H1 (cell line): Measurements from ENCODE around the gene ACTR3C. TPM values are rescaled to one million over a fixed set of nuclear protein-coding genes. Genes with fewer than 3 reads are reported as not detected.

Experiments used
- CTCF ChIA-PET: fragments of 300-600 bp; sonication (Branson Sonifier 250); formaldehyde crosslinking; loops from one replicate; lab custom pipeline; 2021; ENCODE audit not compliant: partially characterized antibody; lab: Charles Lee
- POLR2A ChIA-PET: fragments of 300-600 bp; sonication (Branson Sonifier 250); formaldehyde crosslinking; loops from one replicate; lab custom pipeline; 2021; ENCODE audit warnings: inconsistent platforms; ENCODE audit not compliant: partially characterized antibody; lab: Charles Lee
- DNase-seq, 2 experiments: peaks; one replicate each; pipeline versions ENCODE4 v3.0.0 to v3.0.0-alpha.2; 2010 to 2022; ENCODE audit warnings: low spot score in 2 of 2, low read depth in 1 of 2, mixed read lengths in 1 of 2
- FAIRE-seq: peaks from 2 replicates; lab custom pipeline; 2011; peaks lifted over from hg19 to GRCh38; lab: Jason Lieb, UNC
- H2AFZ ChIP-seq: 2 replicates; pipeline ENCODE4 v1.8.1; 2012; ENCODE audit warnings: low read length, inconsistent platforms
- H2AK5ac ChIP-seq: 2 replicates; pipeline ENCODE4 v1.6.1; 2013; ENCODE audit warnings: low read depth, low read length
- H2BK120ac ChIP-seq: replicated peaks from 2 replicates; pipeline ENCODE3; 2013; ENCODE audit warnings: low read depth, low read length, inconsistent platforms
- H2BK12ac ChIP-seq: 2 replicates; pipeline ENCODE4 v1.6.1; 2013; ENCODE audit warnings: low read depth, low read length
- H2BK15ac ChIP-seq: 2 replicates; pipeline ENCODE4 v1.6.1; 2013; ENCODE audit warnings: low read length
- H2BK20ac ChIP-seq: 2 replicates; pipeline ENCODE4 v1.6.1; 2013; ENCODE audit warnings: low read length
- H2BK5ac ChIP-seq: 2 replicates; pipeline ENCODE4 v1.6.1; 2013; ENCODE audit warnings: low read depth, low read length
- H3K14ac ChIP-seq: 2 replicates; pipeline ENCODE4 v1.6.1; 2013; ENCODE audit warnings: inconsistent platforms; ENCODE audit not compliant: insufficient read length
- H3K18ac ChIP-seq: 2 replicates; pipeline ENCODE4 v1.6.1; 2013; ENCODE audit warnings: low read length; ENCODE audit errors: extremely low read depth
- H3K23ac ChIP-seq: 2 replicates; pipeline ENCODE4 v1.6.1; 2013; ENCODE audit warnings: inconsistent platforms; ENCODE audit not compliant: insufficient read length
- H3K23me2 ChIP-seq: 2 replicates; pipeline ENCODE4 v1.6.1; 2013; ENCODE audit warnings: low read depth, low read length
- H3K27ac ChIP-seq: 2 replicates; pipeline ENCODE4 v1.6.1; 2011; ENCODE audit warnings: low read depth, low read length, inconsistent platforms
- H3K27me3 ChIP-seq, 4 experiments: replicated peaks in 1 of 4; 1 replicate in 1 of 4; 2 replicates in 3 of 4; pipeline versions ENCODE4 v1.6.1 to v1.8.1; 2011 to 2013; ENCODE audit warnings: low read length in 3 of 4, mild to moderate bottlenecking in 3 of 4, inconsistent platforms in 2 of 4, mixed read lengths in 2 of 4, moderate library complexity in 1 of 4; ENCODE audit not compliant: control insufficient read depth in 3 of 4, insufficient read depth in 3 of 4; ENCODE audit errors: extremely low read depth in 1 of 4
- H3K36me3 ChIP-seq, 4 experiments: 2 replicates each; pipeline versions ENCODE4 v1.6.1 to v1.8.1; 2011 to 2013; ENCODE audit warnings: mild to moderate bottlenecking in 4 of 4, low read length in 3 of 4, moderate library complexity in 2 of 4, control low read depth in 1 of 4, inconsistent platforms in 1 of 4; ENCODE audit not compliant: insufficient read depth in 4 of 4, control insufficient read depth in 2 of 4
- H3K4ac ChIP-seq: replicated peaks from 2 replicates; pipeline ENCODE3; 2013; ENCODE audit warnings: low read length, low read depth, mixed read lengths, inconsistent platforms; ENCODE audit not compliant: insufficient read length
- H3K4me1 ChIP-seq, 4 experiments: replicated peaks in 1 of 4; 1 replicate in 1 of 4; 2 replicates in 3 of 4; pipeline versions ENCODE4 v1.6.1 to v1.8.1; 2011 to 2013; ENCODE audit warnings: low read length in 3 of 4, inconsistent platforms in 2 of 4, mixed read lengths in 1 of 4; ENCODE audit not compliant: insufficient read depth in 4 of 4, control insufficient read depth in 3 of 4
- H3K4me2 ChIP-seq, 2 experiments: 2 replicates each; pipeline versions ENCODE4 v1.6.1 to v1.8.1; 2011 to 2013; ENCODE audit warnings: low read depth in 2 of 2, low read length in 2 of 2, control low read depth in 1 of 2, inconsistent platforms in 1 of 2, mild to moderate bottlenecking in 1 of 2; ENCODE audit not compliant: insufficient read depth in 1 of 2
- H3K4me3 ChIP-seq, 4 experiments: fragments of 200-600, 300-600 bp in 1 of 4; sonication (generic), shearing (Covaris generic), sonication (Bioruptor Twin) in 1 of 4; 2 replicates each; pipeline versions ENCODE4 v1.5.1 to v1.8.1; 2011 to 2016; ENCODE audit warnings: low read length in 4 of 4, low read depth in 3 of 4, control low read depth in 2 of 4, inconsistent platforms in 2 of 4, mild to moderate bottlenecking in 2 of 4, mixed read lengths in 1 of 4, moderate library complexity in 1 of 4; ENCODE audit not compliant: insufficient read depth in 2 of 4; ENCODE audit errors: extremely low read depth in 1 of 4
- H3K56ac ChIP-seq: replicated peaks from 2 replicates; pipeline ENCODE3; 2013; ENCODE audit warnings: low read depth, mild to moderate bottlenecking, mixed read lengths, low read length, inconsistent platforms; ENCODE audit not compliant: insufficient read length
- H3K79me1 ChIP-seq: 2 replicates; pipeline ENCODE4 v1.6.1; 2013; ENCODE audit warnings: low read depth, low read length, control low read depth
- H3K79me2 ChIP-seq, 2 experiments: 2 replicates each; pipeline versions ENCODE4 v1.6.1 to v1.8.1; 2012 to 2013; ENCODE audit warnings: low read length in 2 of 2, mild to moderate bottlenecking in 2 of 2, inconsistent platforms in 1 of 2; ENCODE audit not compliant: insufficient read depth in 2 of 2, control insufficient read depth in 1 of 2
- H3K9ac ChIP-seq, 4 experiments: replicated peaks in 1 of 4; 1 replicate in 1 of 4; 2 replicates in 3 of 4; pipeline versions ENCODE4 v1.6.1 to v1.8.1; 2011 to 2013; ENCODE audit warnings: low read depth in 3 of 4, low read length in 3 of 4, control low read depth in 2 of 4, mild to moderate bottlenecking in 2 of 4, moderate library complexity in 2 of 4, inconsistent platforms in 1 of 4; ENCODE audit errors: extremely low read depth in 1 of 4
- H3K9me3 ChIP-seq, 2 experiments: 2 replicates each; pipeline versions ENCODE4 v1.6.1 to v1.8.1; 2012 to 2013; ENCODE audit warnings: mild to moderate bottlenecking in 2 of 2, moderate library complexity in 2 of 2, control low read depth in 1 of 2, inconsistent platforms in 1 of 2, low read depth in 1 of 2, low read length in 1 of 2, mixed read lengths in 1 of 2; ENCODE audit not compliant: insufficient read depth in 2 of 2
- H4K20me1 ChIP-seq, 2 experiments: replicated peaks in 1 of 2; 2 replicates each; pipeline versions ENCODE3 to v1.8.1; 2011 to 2013; ENCODE audit warnings: inconsistent platforms in 2 of 2, low read length in 2 of 2, mild to moderate bottlenecking in 1 of 2; ENCODE audit not compliant: insufficient read depth in 2 of 2, control insufficient read depth in 1 of 2
- H4K5ac ChIP-seq: 2 replicates; pipeline ENCODE4 v1.6.1; 2013; ENCODE audit warnings: low read length, low read depth, mixed read lengths, inconsistent platforms; ENCODE audit not compliant: insufficient read length
- H4K8ac ChIP-seq: 2 replicates; pipeline ENCODE4 v1.8.0; 2013; ENCODE audit warnings: mild to moderate bottlenecking, moderate library complexity, low read length, inconsistent platforms; ENCODE audit not compliant: insufficient read depth; ENCODE audit errors: extremely low read depth
- H4K91ac ChIP-seq: replicated peaks from 2 replicates; pipeline ENCODE3; 2013; ENCODE audit warnings: low read length, mixed read lengths, inconsistent platforms; ENCODE audit not compliant: insufficient read length
- CTCF ChIP-seq, 3 experiments: IDR thresholded peaks; 1 replicate in 2 of 3; 2 replicates in 1 of 3; pipeline versions ENCODE4 v1.5.1 to v1.6.1; 2011; ENCODE audit warnings: low read length in 3 of 3, mild to moderate bottlenecking in 3 of 3, inconsistent platforms in 2 of 3, low read depth in 1 of 3, moderate library complexity in 1 of 3; ENCODE audit not compliant: insufficient read depth in 1 of 3; ENCODE audit errors: control extremely low read depth in 1 of 3
- EP300 ChIP-seq, 2 experiments: IDR thresholded peaks; 1 replicate in 1 of 2; 2 replicates in 1 of 2; pipeline ENCODE4 v1.6.1; 2011 to 2012; ENCODE audit warnings: low read depth in 2 of 2, low read length in 2 of 2, mild to moderate bottlenecking in 2 of 2, borderline replicate concordance in 1 of 2, inconsistent platforms in 1 of 2, moderate library complexity in 1 of 2
- JUND ChIP-seq: IDR thresholded peaks from 2 replicates; pipeline ENCODE4 v1.6.1; 2011; ENCODE audit warnings: mild to moderate bottlenecking, improper control_type of control experiment, low read length
- SP1 ChIP-seq: IDR thresholded peaks from 2 replicates; pipeline ENCODE4 v1.6.1; 2011; ENCODE audit warnings: low read depth, low read length
- TAF1 ChIP-seq: IDR thresholded peaks from 2 replicates; pipeline ENCODE4 v1.6.1; 2011; ENCODE audit warnings: mild to moderate bottlenecking, low read depth, low read length
- WGBS, 2 experiments: shearing (Covaris generic) in 1 of 2; methylation state at CpG; one replicate each; pipeline versions ENCODE4 v1.1.6 to v1.1.7; 2013 to 2015; ENCODE audit warnings: low lambda C conversion rate in 2 of 2, mixed read lengths in 2 of 2, inconsistent platforms in 1 of 2, low coverage in 1 of 2, missing lambda C conversion rate in 1 of 2; ENCODE audit not compliant: insufficient replicate concordance in 2 of 2, insufficient coverage in 1 of 2, insufficient read length in 1 of 2; ENCODE audit errors: extremely low coverage in 1 of 2, missing lambda C conversion rate in 1 of 2; 5-methylcytosine and 5-hydroxymethylcytosine counted together
- long read RNA-seq, 2 experiments: library from RNA in 1 of 2; library from capped mRNA in 1 of 2; stranded (forward); transcript quantifications; one replicate each; pipeline ENCODE4 v2.0.0, GENCODE V29; 2021; ENCODE audit warnings: inconsistent platforms in 1 of 2
- polyA minus RNA-seq, 3 experiments: library from RNA; depleted of rRNA, polyadenylated mRNA; stranded (reverse); fragments of >200 nt; gene quantifications; 1 replicate in 2 of 3; 2 replicates in 1 of 3; pipeline ENCODE4 v1.2.3, GENCODE V29; 2011
- polyA plus RNA-seq, 7 experiments: library from polyadenylated mRNA; depleted of rRNA in 3 of 7; stranded (reverse) in 5 of 7; unstranded in 2 of 7; fragments of >200 nt in 5 of 7; fragments of 200-250 nt in 2 of 7; gene quantifications; 1 replicate in 5 of 7; 2 replicates in 1 of 7; 4 replicates in 1 of 7; pipeline versions ENCODE4 v1.2.1 to v1.2.3, GENCODE V29; 2011 to 2013; ENCODE audit warnings: missing spikeins in 2 of 7, mixed read lengths in 2 of 7
- total RNA-seq: library from RNA; stranded (reverse); fragmentation: NEBNext Ultra II Directional; extraction: Animal tissue kit (Norgen Biotek cat#: 25700); gene quantifications from 2 replicates; pipeline ENCODE4 v1.2.1, GENCODE V29; 2021

Gene ACTR3C
- 0.84 TPM in 1 of 2 replicates, not detected in the other for total RNA-seq
- polyA plus RNA-seq (2011; rRNA removed), result 0.78 and 1.5 TPM in 2 replicates
- 1.3 TPM for polyA plus RNA-seq (2011; cell fraction: cytosol; rRNA removed)
- 1.6 TPM for polyA plus RNA-seq (2011; cell fraction: nucleus; rRNA removed)
- 0.98 to 2.0 TPM (median 1.4 TPM) in 4 replicates for polyA plus RNA-seq (2012, experiment 1 of 2)
- 0.75 TPM for polyA plus RNA-seq (2012, experiment 2 of 2)
- polyA plus RNA-seq (2013, experiment 1 of 2), result not detected
- polyA plus RNA-seq (2013, experiment 2 of 2), result 0.07 TPM
- polyA minus RNA-seq (2011; rRNA and poly(A)+ RNA removed), result 2.5 and 6.1 TPM in 2 replicates
- 1.9 TPM for polyA minus RNA-seq (2011; cell fraction: cytosol; rRNA and poly(A)+ RNA removed)
- 15.5 TPM for polyA minus RNA-seq (2011; cell fraction: nucleus; rRNA and poly(A)+ RNA removed)
- long read RNA-seq, experiment 1, result 0 reads
- long read RNA-seq, experiment 2, result 0 reads

GRCh38 chr7:150322833-150323681, at the start of gene ACTR3C, which contains the start of gene LRRC61:
ACTR3C (minus strand) TSS chr7:150323545; CDS start chr7:150295296, 28,249 bp downstream.
LRRC61 (plus strand) TSS chr7:150323355; CDS start chr7:150336862, 13,507 bp downstream.
- no peaks in the 10 kb centered on the region for H3K79me1 ChIP-seq
- peak within 1 kb of the TSS; percentile 58 to 84 for H3K4me2 ChIP-seq
- H3K23me2 ChIP-seq, result 0 out of 2 replicates have a peak, but pooled peaks cover 1% of the 10 kb centered on the region
- H4K91ac ChIP-seq, result peak within 1 kb of the TSS; percentile 54
- no peak within 1 kb of the TSS for H3K56ac ChIP-seq
- H2BK120ac ChIP-seq, result no peak within 1 kb of the TSS
- H3K18ac ChIP-seq, result peak within 1 kb of the TSS; percentile 66
- no peak within 1 kb of the TSS for H4K5ac ChIP-seq
- H2AK5ac ChIP-seq, result peak within 1 kb of the TSS; percentile 39; the same call in 1 of the 2 replicates
- peaks cover 7 to 11% (median 9%) of the 10 kb centered on the region in 4 experiments for H3K4me1 ChIP-seq
- H3K14ac ChIP-seq, result no peak within 1 kb of the TSS
- peaks cover 0 to 15% of the 10 kb centered on the region in 2 experiments; a peak in 1 of 4 replicates for H3K79me2 ChIP-seq
- peak within 1 kb of the TSS; percentile 55 to 61 (median 56) for H3K4me3 ChIP-seq
- H4K8ac ChIP-seq, result no peak within 1 kb of the TSS; the same call in 1 of the 2 replicates
- DNase-seq (peak in 1 of 2 experiments; percentile 64), FAIRE-seq (no peak)
- POLR2A ChIA-PET, result interaction anchor here (1.0 to 1.5 kb wide), 3 partner anchors 12 to 61 kb away, joined by 3 to 6 read pairs (median 4); no protein-coding TSS in a partner anchor
- no peaks in the 10 kb centered on the region for H4K20me1 ChIP-seq
- peak within 1 kb of the TSS; percentile 60; the same call in 1 of the 2 replicates for H2BK12ac ChIP-seq
- H3K23ac ChIP-seq, result no peak within 1 kb of the TSS
- 44% methylated on average over 74 of the region's 82 CpGs; no CpG with 5 or more reads in 1 of the 2 experiments for WGBS, 2 experiments
- no peaks in the 10 kb centered on the region for H3K9me3 ChIP-seq
- CTCF ChIA-PET, result interaction anchor here (1.6 kb wide), 1 partner anchor 9 kb away, joined by 5 read pairs; no protein-coding TSS in a partner anchor
- H3K9ac ChIP-seq, result peak within 1 kb of the TSS; percentile 42 to 79 (median 58)
- no peak within 1 kb of the TSS for H2BK20ac ChIP-seq
- H3K27me3 ChIP-seq, result peaks cover 0 to 2% (median 0%) of the 10 kb centered on the region in 4 experiments; a peak in 3 of 7 replicates
- H3K36me3 ChIP-seq, result peaks cover 3 to 6% (median 6%) of the 10 kb centered on the region in 4 experiments; a peak in 4 of 8 replicates
- H2BK15ac ChIP-seq, result no peak within 1 kb of the TSS
- H2BK5ac ChIP-seq, result 0 out of 2 replicates have a peak within 1 kb of the TSS, but pooled peaks have one; percentile 6
- H3K27ac ChIP-seq, result 0 out of 2 replicates have a peak within 1 kb of the TSS, but pooled peaks have one; percentile 22
- H2AFZ ChIP-seq, result peak within 1 kb of the TSS; percentile 3; the same call in 1 of the 2 replicates
- H3K4ac ChIP-seq, result no peak within 1 kb of the TSS
- TF ChIP-seq JUND (peak; percentile 67), EP300 (IDR thresholded peaks at IDR 0.05; ENCODE audit: borderline replicate concordance in 1 of 2, low read depth in 2 of 2, low read length in 2 of 2) (peak in 1 of 2 experiments; percentile 87; a peak in 1 of 3 replicates), CTCF (IDR thresholded peaks at IDR 0.05; ENCODE audit: control extremely low read depth in 1 of 3, insufficient read depth in 1 of 3, low read depth in 1 of 3, low read length in 3 of 3) (peak in 1 of 3 experiments; percentile 18; a peak in 2 of 4 replicates), SP1 (no peak), TAF1 (0 out of 2 replicates have a peak, but pooled peaks have one; percentile 35)
